Left forelimb (tissue), 1 donor: ENCODE measurements around the gene UGT1A8.

ENCODE experiments used
- DNase-seq: peaks from one replicate; pipeline ENCODE4 v3.0.0-alpha.2; 2018; ENCODE audit warnings: low spot score

Gene UGT1A8

GRCh38 chr2:233800208-233800607, 182.8 kb downstream of the UGT1A8 start:
- DNase-seq = peak; percentile 58

GRCh38 chr2:233801357-233802131, 184.1 kb downstream of the UGT1A8 start:
- DNase-seq = no peak

DNA sequence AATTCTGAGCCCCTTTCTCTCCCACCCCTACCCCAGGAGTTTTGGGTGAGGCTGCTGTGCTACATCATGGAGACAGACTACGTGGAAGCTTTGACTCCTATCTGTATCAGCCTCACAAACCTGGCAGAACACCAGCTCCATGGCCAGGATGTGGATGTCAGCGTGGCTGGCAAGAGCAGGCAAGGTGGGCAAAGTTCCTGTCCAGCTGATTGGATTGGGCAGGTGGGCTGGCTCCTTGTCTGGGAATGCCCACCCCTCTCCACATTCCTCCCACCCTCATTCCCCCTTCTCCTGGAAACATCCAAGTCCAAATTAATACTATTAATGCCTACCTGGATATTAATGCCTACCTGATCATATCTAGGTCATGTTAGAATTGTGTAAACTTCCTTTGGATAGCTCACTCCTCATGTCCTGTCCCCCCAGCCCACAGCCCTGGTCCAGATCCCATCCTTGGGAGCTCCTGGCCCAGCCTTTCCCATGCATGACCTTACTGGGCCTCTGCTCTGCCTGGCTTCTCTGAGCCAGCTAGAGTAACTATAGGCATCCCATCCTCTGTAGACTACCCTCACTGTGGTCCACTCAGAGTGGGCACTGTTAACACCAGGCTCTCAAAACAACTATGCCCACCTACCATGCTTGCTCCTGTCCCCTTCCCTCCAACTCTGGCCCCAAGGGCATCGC, 184.8 kb downstream of the UGT1A8 start:
- DNase-seq = no peak

DNA sequence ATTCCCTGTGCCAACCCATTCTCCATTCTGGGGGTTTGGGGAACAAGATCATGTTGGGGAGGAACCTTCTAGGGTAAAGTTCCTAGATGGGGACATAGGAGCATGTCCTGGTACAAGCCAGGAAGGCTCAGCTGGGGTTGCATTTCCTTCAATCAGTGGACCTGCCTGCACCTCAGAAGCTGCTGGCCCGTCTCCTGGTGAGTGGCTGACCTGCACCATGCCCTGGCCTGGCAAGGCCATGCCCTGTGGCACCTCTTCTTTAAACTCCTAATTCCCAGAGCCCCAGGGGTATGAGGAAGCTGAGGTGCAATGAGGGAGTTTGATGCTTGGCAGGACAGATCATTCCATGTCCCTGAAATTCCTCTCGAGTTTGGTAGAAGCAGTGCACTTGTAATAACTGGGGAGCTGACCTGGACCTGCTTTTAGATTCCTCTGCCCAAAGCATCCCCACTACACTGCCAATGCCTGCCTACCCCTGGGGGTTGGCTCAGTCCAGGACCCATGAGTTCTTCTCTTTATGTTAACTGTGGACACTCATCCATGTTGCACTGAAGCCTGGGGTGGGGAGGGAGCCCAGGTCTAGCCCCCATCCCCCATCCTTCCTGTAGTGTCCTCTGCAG, 186.0 kb downstream of the UGT1A8 start:
- DNase-seq = peak; percentile 55

GRCh38 chr2:233803994-233804393, 186.6 kb downstream of the UGT1A8 start:
- peak; percentile 45 for DNase-seq

- no peak for DNase-seq
Observed at GRCh38 chr2:233807215-233807865, 189.9 kb downstream of the UGT1A8 start.

GRCh38 chr2:233807966-233808935, 190.8 kb downstream of the UGT1A8 start:
- DNase-seq = peak; percentile 55

DNA sequence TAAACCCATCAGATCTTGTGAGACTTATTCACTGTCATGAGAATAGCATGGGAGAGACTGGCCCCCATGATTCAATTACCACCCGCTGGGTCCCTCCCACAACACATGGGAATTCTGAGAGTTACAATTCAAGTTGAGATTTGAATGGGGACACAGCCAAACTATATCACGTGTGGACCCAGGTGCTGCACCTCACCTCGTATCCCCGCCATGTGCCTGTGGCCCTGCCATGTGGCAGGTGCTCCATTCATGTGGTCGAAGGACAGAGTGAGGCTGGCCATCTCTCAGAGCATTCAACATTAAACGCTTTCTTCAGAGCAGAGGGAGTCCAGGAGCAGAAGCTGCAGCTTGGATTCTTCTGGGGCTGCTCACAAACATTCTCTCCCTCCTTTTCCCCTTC, 193.0 kb downstream of the UGT1A8 start:
- no peak for DNase-seq

- no peak for DNase-seq
Observed at GRCh38 chr2:233811087-233811486, 193.7 kb downstream of the UGT1A8 start.

DNA sequence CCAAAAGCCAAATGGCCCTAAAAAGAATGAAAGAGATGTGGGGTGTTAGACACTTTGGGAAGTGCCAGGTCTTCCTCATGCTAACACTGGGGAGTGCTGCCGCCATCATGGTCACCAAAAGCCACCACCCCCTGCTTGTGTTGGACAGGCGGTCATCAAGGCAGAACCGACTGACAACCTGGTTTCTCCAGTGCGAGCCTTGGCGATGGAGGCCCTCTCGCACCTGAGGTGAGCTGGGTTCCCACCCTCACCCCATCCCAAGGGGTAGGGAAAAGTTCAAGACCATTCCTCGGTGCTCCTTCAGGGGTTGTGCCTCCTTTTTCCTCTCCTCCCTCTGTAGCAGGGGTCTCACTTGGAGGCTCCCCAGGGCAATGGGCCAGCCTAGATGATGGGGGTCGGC, 194.3 kb downstream of the UGT1A8 start:
- DNase-seq = no peak

GRCh38 chr2:233813236-233814055, 196.0 kb downstream of the UGT1A8 start:
- peak; percentile 33 for DNase-seq

DNA sequence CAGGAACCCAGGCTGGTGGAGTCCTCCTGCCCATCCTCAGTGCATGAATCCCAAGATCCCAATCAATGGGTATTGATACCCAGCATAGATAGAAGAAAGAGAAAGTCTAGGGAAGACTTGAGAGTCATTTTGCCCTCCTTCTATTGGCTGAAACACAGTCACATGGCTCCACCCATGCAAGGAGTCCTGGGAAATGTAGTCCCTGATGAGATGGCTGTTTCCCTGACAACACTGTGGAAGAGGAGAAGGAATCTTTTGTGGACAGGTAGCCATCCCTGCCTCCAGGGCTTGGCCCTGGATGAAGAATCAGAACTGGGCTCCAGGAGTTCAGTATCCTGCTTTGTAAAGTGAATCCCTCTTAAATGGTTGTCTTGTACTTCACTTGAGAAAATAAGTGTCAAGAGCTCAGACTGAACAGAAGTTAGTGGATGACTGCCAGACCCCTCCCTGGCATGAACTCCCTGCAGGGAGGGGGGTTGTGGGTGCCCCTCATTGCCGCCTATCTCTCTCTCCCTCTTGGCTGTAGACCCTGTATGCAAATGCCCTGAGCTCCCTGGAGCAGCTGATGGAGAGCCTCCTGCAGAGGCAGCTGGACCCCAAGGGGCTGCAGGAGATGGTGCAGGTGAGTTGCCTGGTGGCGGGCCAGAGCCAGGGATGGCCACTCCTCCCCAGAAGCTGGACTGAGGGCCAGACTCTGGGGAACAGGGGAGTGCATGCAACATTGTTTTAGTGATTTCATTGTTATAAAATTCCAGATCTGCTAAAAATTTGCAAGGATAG, 196.8 kb downstream of the UGT1A8 start:
- peak; percentile 18 for DNase-seq

DNA sequence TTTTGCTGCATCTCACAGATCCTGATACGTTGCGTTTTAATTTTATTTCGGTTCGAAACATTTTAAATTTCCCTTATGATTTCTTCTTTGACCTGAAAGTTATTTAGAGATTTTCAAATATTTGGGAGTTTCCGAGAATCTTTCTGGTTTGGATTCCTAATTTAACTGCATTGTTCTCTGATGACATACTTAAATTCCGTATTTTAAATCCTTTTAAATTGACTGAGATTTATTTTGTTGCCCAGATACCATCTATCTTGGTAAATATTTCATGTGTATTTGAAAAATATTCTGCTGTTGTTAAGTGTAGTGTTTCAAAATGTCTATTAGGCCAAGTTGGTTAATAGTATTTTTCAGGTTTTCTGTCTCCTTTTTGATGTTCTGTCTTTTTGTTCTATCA, 198.4 kb downstream of the UGT1A8 start:
- DNase-seq = no peak

- no peak for DNase-seq
Observed at GRCh38 chr2:233816334-233816733, 198.9 kb downstream of the UGT1A8 start.

GRCh38 chr2:233816771-233817170, 199.3 kb downstream of the UGT1A8 start:
- DNase-seq = peak; percentile 31

DNA sequence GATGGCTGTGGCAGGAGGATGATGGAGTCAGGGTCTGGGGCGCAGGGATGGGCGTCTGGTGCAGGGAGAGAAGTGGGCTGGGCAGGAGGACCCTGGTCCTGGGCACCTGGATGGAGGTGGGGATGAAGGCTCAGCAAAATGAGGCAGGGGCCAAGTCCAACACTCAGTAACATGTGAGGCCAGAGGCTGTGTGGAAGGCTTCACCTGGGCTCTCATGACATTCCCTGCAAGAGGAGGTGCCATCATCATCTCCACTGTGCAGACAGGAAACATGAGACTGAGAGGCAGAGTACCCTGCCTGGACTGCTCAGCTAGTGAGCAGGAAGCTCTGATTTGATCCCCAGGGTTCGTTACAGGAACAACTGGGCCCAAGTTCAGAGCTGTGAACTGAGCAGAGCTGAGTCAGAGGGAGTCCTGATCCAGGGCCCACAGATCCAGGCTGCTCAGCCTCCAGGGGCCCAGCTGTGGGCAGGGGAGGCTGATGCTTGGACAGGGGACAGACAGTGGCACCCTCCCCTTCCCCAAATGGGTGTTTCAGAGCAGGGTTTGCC, 200.0 kb downstream of the UGT1A8 start:
- peak; percentile 41 for DNase-seq

GRCh38 chr2:233817995-233818638, 200.7 kb downstream of the UGT1A8 start:
- DNase-seq = peak; percentile 23
